ENCODE results near the gene KRTAP5-7.
"Not testable (repeated sequence)": the region's sequence is repeated elsewhere in the genome, so short reads cannot be mapped to it uniquely, and the experiment has no call there.

KRTAP5-7 gene

DNA sequence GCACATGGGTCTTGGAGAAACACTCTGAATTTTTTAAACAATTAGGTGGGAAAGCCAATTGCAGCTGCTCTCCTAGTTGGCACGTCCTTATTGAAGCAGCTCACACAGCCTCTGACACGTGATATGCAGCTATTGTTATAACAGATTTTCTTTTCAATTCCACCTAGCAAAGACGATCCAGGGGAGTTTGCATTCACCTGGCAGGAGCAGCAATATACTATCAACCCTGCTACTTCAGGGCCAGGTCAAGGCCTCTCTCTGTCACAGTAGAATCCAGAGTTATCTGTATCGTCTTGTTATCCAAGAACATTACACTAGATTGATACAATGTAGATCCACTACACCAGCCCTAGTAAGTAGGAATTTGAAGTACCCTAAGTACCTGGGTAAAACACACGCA is 47.4 kb downstream of the KRTAP5-7 start:
- no peak for ATAC-seq
- no peak for TF ChIP-seq CSDC2 (CRISPR knock-in tag; IDR thresholded peaks at IDR 0.05)
- TF ChIP-seq ZNF8 (CRISPR knock-in tag; IDR thresholded peaks at IDR 0.05), result no peak
- TF ChIP-seq ZC3H10 (CRISPR knock-in tag; IDR thresholded peaks at IDR 0.05), result no peak
- TF ChIP-seq ISL1 (CRISPR knock-in tag; IDR thresholded peaks at IDR 0.05), result no peak
- no peak for TF ChIP-seq ZFP3 (CRISPR knock-in tag; IDR thresholded peaks at IDR 0.05)
- no peak for TF ChIP-seq PPARA (CRISPR knock-in tag; IDR thresholded peaks at IDR 0.05; ENCODE audit: borderline replicate concordance)
- TF ChIP-seq, protein P1, sequence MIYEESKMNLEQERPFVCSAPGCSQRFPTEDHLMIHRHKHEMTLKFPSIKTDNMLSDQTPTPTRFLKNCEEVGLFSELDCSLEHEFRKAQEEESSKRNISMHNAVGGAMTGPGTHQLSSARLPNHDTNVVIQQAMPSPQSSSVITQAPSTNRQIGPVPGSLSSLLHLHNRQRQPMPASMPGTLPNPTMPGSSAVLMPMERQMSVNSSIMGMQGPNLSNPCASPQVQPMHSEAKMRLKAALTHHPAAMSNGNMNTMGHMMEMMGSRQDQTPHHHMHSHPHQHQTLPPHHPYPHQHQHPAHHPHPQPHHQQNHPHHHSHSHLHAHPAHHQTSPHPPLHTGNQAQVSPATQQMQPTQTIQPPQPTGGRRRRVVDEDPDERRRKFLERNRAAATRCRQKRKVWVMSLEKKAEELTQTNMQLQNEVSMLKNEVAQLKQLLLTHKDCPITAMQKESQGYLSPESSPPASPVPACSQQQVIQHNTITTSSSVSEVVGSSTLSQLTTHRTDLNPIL (CRISPR knock-in tag; IDR thresholded peaks at IDR 0.05; ENCODE audit: low read depth), result no peak
- no peak for TF ChIP-seq ZNF565 (CRISPR knock-in tag; conservative IDR thresholded peaks at IDR 0.05; ENCODE audit: low read depth)
- no peak for TF ChIP-seq ZFP30 (CRISPR knock-in tag; IDR thresholded peaks at IDR 0.05)
- TF ChIP-seq OSR1 (CRISPR knock-in tag; IDR thresholded peaks at IDR 0.05), result no peak
- no peak for TF ChIP-seq TCF4 (CRISPR knock-in tag; IDR thresholded peaks at IDR 0.05; ENCODE audit: borderline replicate concordance)
- TF ChIP-seq ARNTL (CRISPR knock-in tag; IDR thresholded peaks at IDR 0.05; ENCODE audit: borderline replicate concordance, low read depth), result no peak

DNA sequence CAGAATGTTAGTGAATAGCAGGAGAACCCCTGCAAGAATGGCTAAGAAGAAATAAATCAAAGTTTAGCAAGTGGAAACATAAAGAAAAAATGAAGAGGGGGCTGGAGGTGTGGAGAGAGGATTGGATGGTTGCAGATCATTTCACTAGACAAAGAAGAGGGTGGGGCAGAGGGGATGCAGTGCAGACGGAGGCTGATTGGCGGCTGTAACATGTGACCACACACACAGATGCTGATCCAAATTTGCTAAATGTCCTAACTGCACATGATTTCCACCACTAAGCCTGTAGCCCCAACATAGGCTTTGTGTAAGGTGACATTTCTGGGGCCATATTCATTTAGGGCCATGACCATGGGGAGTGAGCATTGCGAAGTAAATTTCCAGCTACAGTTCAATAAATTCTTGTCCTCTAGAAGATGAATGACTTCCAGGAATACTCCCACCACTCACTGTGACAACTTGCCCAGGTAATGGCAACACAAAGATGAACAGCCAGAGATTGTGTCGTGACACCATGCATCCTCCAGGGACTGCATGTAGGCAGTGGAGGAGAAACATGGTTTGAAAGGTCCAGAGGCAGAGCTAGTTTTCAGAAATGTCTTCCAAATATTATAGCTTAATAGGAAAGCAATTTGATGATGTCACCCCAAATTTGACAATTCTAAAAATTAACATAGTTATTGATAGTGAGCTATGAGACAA is 48.8 kb downstream of the KRTAP5-7 start:
- TF ChIP-seq SNAI2 (CRISPR knock-in tag; IDR thresholded peaks at IDR 0.05) (no peak), ZFP3 (CRISPR knock-in tag; IDR thresholded peaks at IDR 0.05) (no peak), TOX (CRISPR knock-in tag; IDR thresholded peaks at IDR 0.05; ENCODE audit: borderline replicate concordance) (no peak), ZFP30 (CRISPR knock-in tag; IDR thresholded peaks at IDR 0.05) (no peak), ZC3H10 (CRISPR knock-in tag; IDR thresholded peaks at IDR 0.05) (no peak), ZNF565 (CRISPR knock-in tag; conservative IDR thresholded peaks at IDR 0.05; ENCODE audit: low read depth) (no peak), RARB (CRISPR knock-in tag; IDR thresholded peaks at IDR 0.05) (no peak), ARNTL (CRISPR knock-in tag; IDR thresholded peaks at IDR 0.05; ENCODE audit: borderline replicate concordance, low read depth) (no peak), ZNF8 (CRISPR knock-in tag; IDR thresholded peaks at IDR 0.05) (no peak), PPARA (CRISPR knock-in tag; IDR thresholded peaks at IDR 0.05; ENCODE audit: borderline replicate concordance) (no peak), OSR1 (CRISPR knock-in tag; IDR thresholded peaks at IDR 0.05) (no peak), CSDC2 (CRISPR knock-in tag; IDR thresholded peaks at IDR 0.05) (no peak), TCF4 (CRISPR knock-in tag; IDR thresholded peaks at IDR 0.05; ENCODE audit: borderline replicate concordance) (no peak)
- TF ChIP-seq, protein P2, sequence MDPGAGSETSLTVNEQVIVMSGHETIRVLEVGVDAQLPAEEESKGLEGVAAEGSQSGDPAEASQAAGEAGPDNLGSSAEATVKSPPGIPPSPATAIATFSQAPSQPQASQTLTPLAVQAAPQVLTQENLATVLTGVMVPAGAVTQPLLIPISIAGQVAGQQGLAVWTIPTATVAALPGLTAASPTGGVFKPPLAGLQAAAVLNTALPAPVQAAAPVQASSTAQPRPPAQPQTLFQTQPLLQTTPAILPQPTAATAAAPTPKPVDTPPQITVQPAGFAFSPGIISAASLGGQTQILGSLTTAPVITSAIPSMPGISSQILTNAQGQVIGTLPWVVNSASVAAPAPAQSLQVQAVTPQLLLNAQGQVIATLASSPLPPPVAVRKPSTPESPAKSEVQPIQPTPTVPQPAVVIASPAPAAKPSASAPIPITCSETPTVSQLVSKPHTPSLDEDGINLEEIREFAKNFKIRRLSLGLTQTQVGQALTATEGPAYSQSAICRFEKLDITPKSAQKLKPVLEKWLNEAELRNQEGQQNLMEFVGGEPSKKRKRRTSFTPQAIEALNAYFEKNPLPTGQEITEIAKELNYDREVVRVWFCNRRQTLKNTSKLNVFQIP (CRISPR knock-in tag; IDR thresholded peaks at IDR 0.05; ENCODE audit: borderline replicate concordance, low read depth), result no peak
- TF ChIP-seq, protein P3, sequence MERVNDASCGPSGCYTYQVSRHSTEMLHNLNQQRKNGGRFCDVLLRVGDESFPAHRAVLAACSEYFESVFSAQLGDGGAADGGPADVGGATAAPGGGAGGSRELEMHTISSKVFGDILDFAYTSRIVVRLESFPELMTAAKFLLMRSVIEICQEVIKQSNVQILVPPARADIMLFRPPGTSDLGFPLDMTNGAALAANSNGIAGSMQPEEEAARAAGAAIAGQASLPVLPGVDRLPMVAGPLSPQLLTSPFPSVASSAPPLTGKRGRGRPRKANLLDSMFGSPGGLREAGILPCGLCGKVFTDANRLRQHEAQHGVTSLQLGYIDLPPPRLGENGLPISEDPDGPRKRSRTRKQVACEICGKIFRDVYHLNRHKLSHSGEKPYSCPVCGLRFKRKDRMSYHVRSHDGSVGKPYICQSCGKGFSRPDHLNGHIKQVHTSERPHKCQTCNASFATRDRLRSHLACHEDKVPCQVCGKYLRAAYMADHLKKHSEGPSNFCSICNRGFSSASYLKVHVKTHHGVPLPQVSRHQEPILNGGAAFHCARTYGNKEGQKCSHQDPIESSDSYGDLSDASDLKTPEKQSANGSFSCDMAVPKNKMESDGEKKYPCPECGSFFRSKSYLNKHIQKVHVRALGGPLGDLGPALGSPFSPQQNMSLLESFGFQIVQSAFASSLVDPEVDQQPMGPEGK (CRISPR knock-in tag; IDR thresholded peaks at IDR 0.05; ENCODE audit: borderline replicate concordance), result no peak
- TF ChIP-seq, protein P4, sequence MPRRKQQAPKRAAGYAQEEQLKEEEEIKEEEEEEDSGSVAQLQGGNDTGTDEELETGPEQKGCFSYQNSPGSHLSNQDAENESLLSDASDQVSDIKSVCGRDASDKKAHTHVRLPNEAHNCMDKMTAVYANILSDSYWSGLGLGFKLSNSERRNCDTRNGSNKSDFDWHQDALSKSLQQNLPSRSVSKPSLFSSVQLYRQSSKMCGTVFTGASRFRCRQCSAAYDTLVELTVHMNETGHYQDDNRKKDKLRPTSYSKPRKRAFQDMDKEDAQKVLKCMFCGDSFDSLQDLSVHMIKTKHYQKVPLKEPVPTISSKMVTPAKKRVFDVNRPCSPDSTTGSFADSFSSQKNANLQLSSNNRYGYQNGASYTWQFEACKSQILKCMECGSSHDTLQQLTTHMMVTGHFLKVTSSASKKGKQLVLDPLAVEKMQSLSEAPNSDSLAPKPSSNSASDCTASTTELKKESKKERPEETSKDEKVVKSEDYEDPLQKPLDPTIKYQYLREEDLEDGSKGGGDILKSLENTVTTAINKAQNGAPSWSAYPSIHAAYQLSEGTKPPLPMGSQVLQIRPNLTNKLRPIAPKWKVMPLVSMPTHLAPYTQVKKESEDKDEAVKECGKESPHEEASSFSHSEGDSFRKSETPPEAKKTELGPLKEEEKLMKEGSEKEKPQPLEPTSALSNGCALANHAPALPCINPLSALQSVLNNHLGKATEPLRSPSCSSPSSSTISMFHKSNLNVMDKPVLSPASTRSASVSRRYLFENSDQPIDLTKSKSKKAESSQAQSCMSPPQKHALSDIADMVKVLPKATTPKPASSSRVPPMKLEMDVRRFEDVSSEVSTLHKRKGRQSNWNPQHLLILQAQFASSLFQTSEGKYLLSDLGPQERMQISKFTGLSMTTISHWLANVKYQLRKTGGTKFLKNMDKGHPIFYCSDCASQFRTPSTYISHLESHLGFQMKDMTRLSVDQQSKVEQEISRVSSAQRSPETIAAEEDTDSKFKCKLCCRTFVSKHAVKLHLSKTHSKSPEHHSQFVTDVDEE (CRISPR knock-in tag; IDR thresholded peaks at IDR 0.05), result no peak
- no peak for ATAC-seq

DNA sequence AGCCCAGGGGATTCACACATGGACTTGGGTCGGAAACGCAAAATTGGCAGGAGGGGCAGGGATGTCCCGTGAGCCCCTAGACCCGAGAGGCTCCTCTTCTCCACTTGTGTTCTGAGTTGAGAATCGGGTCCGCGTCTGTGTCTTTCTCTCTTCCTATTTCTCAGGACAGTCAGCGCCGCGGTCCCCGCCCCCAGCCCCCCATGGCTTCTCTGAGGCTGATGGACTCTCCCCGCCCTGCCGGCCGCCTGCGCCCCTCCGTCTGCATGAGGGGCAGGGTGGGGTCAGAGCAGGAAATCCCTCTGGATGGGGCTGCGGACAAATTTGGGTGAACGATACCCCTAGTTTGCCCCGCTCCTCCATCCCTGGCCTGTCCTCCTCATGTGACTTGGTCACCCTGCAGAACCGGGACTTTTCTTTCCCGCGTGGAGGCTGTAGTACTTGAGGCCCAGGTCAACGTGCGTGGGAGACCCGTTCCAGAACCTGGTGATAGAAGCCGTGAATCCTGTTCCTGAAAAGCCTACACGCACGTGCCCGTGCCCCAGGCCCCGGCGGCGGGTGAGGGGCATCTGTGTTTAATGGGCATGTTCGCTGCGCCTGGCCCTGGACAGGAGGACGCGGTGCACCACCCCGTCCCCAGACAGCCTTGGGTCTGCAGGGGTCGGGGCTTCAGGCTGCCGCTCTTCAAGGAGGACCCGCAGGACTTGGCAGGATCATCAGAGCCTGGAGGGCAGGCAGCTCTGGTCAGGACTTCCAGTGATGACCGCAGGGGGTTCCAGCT is 49.8 kb downstream of the KRTAP5-7 start:
- not testable (repeated sequence) for ATAC-seq
